Small intestine (tissue), 7 donors: Measurements from ENCODE around the gene CFHR1. TPM values are rescaled to one million over a fixed set of nuclear protein-coding genes. Genes with fewer than 3 reads are reported as not detected.

Experiments used
- DNase-seq, 2 donors: peaks; one replicate each; pipeline versions ENCODE4 v3.0.0 to v3.0.0-alpha.2; 2013
- FAIRE-seq: peaks from 2 replicates; lab custom pipeline; 2012; peaks lifted over from hg19 to GRCh38; lab: Jason Lieb, UNC
- H3K27ac ChIP-seq, 3 donors: one replicate each; pipeline ENCODE4 v1.5.1; 2013; ENCODE audit warnings: low read length in 2 of 3, mild to moderate bottlenecking in 2 of 3, control low read depth in 1 of 3, inconsistent platforms in 1 of 3, low read depth in 1 of 3, moderate library complexity in 1 of 3
- H3K27me3 ChIP-seq, 3 donors: one replicate each; pipeline ENCODE4 v1.6.1; 2013; ENCODE audit warnings: low read length in 3 of 3, inconsistent platforms in 1 of 3; ENCODE audit not compliant: control insufficient read depth in 3 of 3, insufficient read depth in 3 of 3
- H3K36me3 ChIP-seq, 3 donors: one replicate each; pipeline ENCODE4 v1.6.1; 2013; ENCODE audit warnings: low read length in 3 of 3, inconsistent platforms in 1 of 3, low read depth in 1 of 3, mild to moderate bottlenecking in 1 of 3, moderate library complexity in 1 of 3; ENCODE audit not compliant: control insufficient read depth in 3 of 3, insufficient read depth in 2 of 3
- H3K4me1 ChIP-seq, 3 donors: one replicate each; pipeline ENCODE4 v1.6.1; 2013; ENCODE audit warnings: low read length in 2 of 3, inconsistent platforms in 1 of 3, low read depth in 1 of 3, mild to moderate bottlenecking in 1 of 3, moderate library complexity in 1 of 3; ENCODE audit not compliant: control insufficient read depth in 3 of 3, insufficient read depth in 2 of 3
- H3K4me3 ChIP-seq, 3 donors: one replicate each; pipeline ENCODE4 v1.5.1; 2013; ENCODE audit warnings: low read length in 3 of 3, control low read depth in 1 of 3, inconsistent platforms in 1 of 3, low read depth in 1 of 3, mild to moderate bottlenecking in 1 of 3, moderate library complexity in 1 of 3
- H3K9me3 ChIP-seq, 2 donors: one replicate each; pipeline ENCODE4 v1.6.1; 2013; ENCODE audit warnings: low read depth in 1 of 2, low read length in 1 of 2; ENCODE audit not compliant: control insufficient read depth in 2 of 2, insufficient read depth in 1 of 2
- WGBS, 3 donors: extraction: QIAGEN DNeasy Blood & Tissue Kit; methylation state at CpG; one replicate each; pipeline ENCODE4 v1.1.7; 2013; 5-methylcytosine and 5-hydroxymethylcytosine counted together
- polyA plus RNA-seq, 4 donors: library from polyadenylated mRNA; stranded (reverse) in 3 of 4; unstranded in 1 of 4; fragments of 200-250 nt in 3 of 4; fragments of 120-200 nt in 1 of 4; gene quantifications; one replicate each; pipeline versions ENCODE4 v1.2.1 to v1.2.3, GENCODE V29; 2013
- donor health status: healthy with polysubstance abuse.
- donor health status: control.
- donor health status: control.
- donor health status: Bipolar disorder and iron deficiency.
- donor health status: healthy.

CFHR1 gene
- polyA plus RNA-seq, 4 donors: 0.04 TPM; not detected in 3

DNA sequence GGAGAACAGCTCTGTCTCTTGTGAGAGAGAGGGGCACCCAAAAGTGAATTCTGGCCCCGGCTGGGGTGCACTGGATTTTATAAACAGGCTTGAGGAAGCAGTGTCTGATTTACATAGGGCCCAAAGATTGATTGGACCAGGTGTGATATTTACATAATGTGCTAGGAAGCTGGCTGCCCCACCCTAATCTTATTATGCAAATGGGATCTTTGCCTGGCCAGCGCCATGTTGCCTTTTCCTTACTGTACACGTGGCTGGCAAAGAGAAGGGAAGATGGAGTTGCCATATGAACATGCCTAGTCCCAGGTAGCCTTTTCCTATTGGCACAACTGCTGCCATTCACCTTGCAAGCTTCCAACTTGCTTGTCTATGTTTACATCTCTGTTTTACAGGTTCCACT is 39.3 kb downstream of the CFHR1 start:
- Histone ChIP-seq H3K36me3 (no peaks in the 10 kb centered on the region), H3K27me3 (no peaks in the 10 kb centered on the region), H3K9me3 (no peaks in the 10 kb centered on the region), H3K4me1 (no peaks in the 10 kb centered on the region), H3K27ac (no peak overlapping the region), H3K4me3 (no peak overlapping the region)
- WGBS, 3 donors: 61 to 69% (median 68%) methylated on average over 3 of the region's 3 CpGs
- no peak for DNase-seq
- no peak for FAIRE-seq

DNA sequence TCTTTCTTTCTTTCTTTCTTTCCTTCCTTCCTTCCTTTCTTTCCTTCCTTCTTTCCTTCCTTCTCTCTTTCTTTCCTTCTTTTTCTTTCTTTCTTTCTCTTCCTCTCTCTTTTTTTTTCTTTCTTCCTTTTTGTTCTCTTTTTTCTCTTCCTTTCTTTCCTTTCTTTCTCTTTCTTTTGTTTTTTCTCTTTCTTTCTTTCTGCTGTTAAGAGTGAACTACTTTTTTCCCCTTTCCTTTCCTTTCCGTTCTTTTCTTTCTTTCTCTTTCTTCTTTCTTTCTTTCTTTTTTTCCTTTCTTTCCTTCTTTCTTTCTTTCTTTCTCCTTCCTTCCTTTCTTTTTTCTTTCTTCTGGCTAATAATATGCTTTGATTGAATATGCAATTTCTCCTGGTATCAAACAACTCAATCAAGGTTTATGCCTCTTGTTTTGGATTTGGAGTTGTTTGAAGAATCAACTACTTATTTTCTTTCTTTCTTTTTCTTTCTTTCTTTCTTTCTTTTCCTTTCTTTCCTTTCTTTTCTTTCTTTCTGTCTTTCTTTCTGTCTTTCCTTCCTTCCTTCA is 40.9 kb downstream of the CFHR1 start:
- Histone ChIP-seq H3K4me1 (no peaks in the 10 kb centered on the region), H3K9me3 (no peaks in the 10 kb centered on the region), H3K36me3 (no peaks in the 10 kb centered on the region), H3K27ac (no peak overlapping the region), H3K27me3 (no peaks in the 10 kb centered on the region), H3K4me3 (no peak overlapping the region)
- WGBS, 3 donors: 89 to 96% (median 91%) methylated on average over 1 of the region's 1 CpG
- DNase-seq (no peak), FAIRE-seq (no peak)

DNA sequence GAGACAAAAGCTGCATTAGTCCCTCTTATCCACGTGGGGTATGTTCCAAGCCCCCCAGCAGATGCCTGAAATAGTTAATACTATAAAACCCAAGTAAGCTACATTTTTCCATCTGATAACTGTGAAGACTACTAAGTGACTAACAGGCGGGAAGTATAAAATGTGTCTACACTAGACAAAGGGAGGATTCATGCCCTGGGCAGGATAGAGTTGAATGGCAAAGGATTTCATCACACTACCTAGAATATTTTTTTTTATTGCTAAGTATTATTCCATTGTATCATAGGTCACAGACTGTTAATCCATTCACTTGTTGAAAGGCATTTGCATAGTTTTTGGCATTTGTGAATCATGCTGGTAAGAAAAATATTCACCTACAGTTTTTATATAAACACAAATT is 41.9 kb downstream of the CFHR1 start:
- FAIRE-seq: no peak
- WGBS, 3 donors: 42 to 60% (median 46%) methylated on average over 2 of the region's 2 CpGs

DNA sequence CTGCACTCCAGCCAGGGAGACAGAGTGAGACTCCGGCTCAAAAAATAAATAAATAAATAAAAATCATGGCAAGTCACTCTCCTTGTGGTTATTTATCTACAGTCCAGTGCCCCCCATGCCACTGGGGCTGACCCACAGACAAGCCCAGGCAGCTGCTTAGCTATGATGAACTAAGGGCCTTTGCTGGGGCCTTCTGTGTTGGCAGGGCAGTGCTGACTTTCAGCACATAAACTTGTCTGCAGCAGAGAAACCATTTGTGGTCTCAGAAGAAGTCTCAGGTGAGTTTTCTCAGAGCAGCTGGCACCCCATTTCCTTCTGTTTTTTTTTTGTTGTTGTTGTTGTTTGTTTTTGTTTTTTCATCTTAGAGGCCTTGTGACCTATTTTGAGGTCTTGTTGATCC is 47.4 kb downstream of the CFHR1 start:
- Histone ChIP-seq H3K4me3 (no peak overlapping the region), H3K4me1 (no peaks in the 10 kb centered on the region), H3K27ac (no peak overlapping the region), H3K36me3 (no peaks in the 10 kb centered on the region), H3K9me3 (peaks cover 0 to 2% of the 10 kb centered on the region in 2 donors), H3K27me3 (no peaks in the 10 kb centered on the region)
- FAIRE-seq (no peak), DNase-seq (no peak)
- 92 to 95% (median 95%) methylated on average over 1 of the region's 1 CpG for WGBS, 3 donors

More for the DNA sequence above, 41.9 kb downstream of the CFHR1 start:
- H3K27ac ChIP-seq: no peak overlapping the region
- no peaks in the 10 kb centered on the region for H3K4me1 ChIP-seq
- no peak for DNase-seq
- H3K27me3 ChIP-seq: no peaks in the 10 kb centered on the region
- H3K9me3 ChIP-seq: no peaks in the 10 kb centered on the region
- no peak overlapping the region for H3K4me3 ChIP-seq
- H3K36me3 ChIP-seq: no peaks in the 10 kb centered on the region

DNA sequence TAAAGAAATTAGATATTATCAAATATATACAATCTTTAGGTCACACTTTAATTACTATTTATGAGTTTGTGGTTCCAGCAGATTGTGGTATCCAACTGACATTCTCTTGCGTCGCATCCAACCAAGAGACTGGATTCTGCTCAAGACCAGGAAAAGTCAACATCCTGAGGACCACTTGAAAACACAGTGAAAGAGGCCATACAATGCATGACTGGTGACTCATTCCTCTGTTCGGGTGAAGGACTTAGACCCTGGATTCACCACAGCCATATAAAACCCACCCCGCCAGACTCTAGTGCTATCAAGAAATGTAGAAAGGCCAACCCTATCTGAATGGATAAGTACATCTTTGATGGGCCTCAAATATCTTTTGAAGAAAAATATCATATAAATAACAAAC is 53.9 kb downstream of the CFHR1 start:
- no peak for DNase-seq
- Histone ChIP-seq H3K36me3 (no peaks in the 10 kb centered on the region), H3K27ac (no peak overlapping the region), H3K9me3 (no peaks in the 10 kb centered on the region), H3K4me3 (no peak overlapping the region), H3K27me3 (peaks cover 0 to 4% (median 0%) of the 10 kb centered on the region in 3 donors), H3K4me1 (no peaks in the 10 kb centered on the region)
- WGBS, 3 donors: 76 to 87% (median 82%) methylated on average over 4 of the region's 4 CpGs
- no peak for FAIRE-seq

DNA sequence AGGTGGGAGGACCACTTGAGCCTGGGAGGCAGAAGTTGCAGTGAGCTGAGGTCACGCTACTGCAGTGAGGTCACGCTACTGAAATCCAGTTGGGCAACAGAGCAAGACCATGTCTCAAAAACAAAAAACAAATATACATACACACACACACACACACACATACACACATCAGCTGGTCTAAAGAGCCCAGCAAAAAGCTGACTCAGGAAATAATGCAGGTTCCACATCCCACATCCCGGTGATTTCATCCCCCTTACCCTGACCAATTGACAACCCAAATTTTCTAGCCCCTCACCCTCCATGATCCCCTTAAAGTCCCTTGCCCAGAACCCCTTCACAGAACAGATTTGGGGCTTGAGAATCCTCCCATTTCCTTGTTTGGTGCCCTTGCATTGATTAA is 56.4 kb downstream of the CFHR1 start:
- H3K27me3 ChIP-seq: peaks cover 0 to 7% (median 0%) of the 10 kb centered on the region in 3 donors
- DNase-seq: no peak
- FAIRE-seq: no peak
- H3K9me3 ChIP-seq: no peaks in the 10 kb centered on the region
- no peaks in the 10 kb centered on the region for H3K36me3 ChIP-seq
- no peaks in the 10 kb centered on the region for H3K4me1 ChIP-seq
- no peak overlapping the region for H3K4me3 ChIP-seq
- WGBS, 3 donors: 92 to 95% (median 93%) methylated on average over 3 of the region's 3 CpGs
- no peak overlapping the region for H3K27ac ChIP-seq

DNA sequence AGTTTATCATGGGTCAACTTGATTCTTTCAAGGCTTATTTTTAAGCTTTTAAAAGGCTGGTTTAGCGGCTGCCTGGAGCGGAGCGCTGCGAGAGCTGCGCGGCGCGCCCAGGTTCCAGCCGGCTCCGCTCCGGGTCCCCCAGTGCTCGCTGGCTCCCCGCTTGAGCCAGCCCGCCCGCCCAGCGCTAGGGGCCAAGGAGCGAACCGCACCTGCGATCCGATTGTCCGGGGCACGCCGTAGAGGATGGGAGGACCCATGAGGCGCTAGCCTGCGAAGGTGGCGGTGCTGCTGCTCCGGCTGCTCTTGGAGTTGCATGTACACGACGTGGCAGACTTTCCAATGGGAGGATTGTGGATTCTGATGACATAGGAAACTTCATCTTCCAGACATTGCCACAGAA is 58.4 kb downstream of the CFHR1 start:
- no peaks in the 10 kb centered on the region for H3K9me3 ChIP-seq
- no peaks in the 10 kb centered on the region for H3K4me1 ChIP-seq
- H3K4me3 ChIP-seq: no peak overlapping the region
- WGBS, 3 donors: 7 to 22% (median 21%) methylated on average over 29 of the region's 29 CpGs
- H3K27ac ChIP-seq: no peak overlapping the region
- H3K27me3 ChIP-seq: peaks cover 0 to 7% (median 0%) of the 10 kb centered on the region in 3 donors
- FAIRE-seq (no peak), DNase-seq (no peak)
- no peaks in the 10 kb centered on the region for H3K36me3 ChIP-seq
